Ishikawa (cell line): ENCODE results near the gene TBC1D14.

Source experiments
- CEBPB ChIP-seq: IDR thresholded peaks from 2 replicates; pipeline ENCODE4 v1.6.1; 2012
- CREB1 ChIP-seq: IDR thresholded peaks from 2 replicates; pipeline ENCODE4 v1.6.1; 2012; ENCODE audit warnings: low read depth
- EGR1 ChIP-seq: IDR thresholded peaks from 2 replicates; pipeline ENCODE4 v1.6.1; 2012
- FOXM1 ChIP-seq: IDR thresholded peaks from 2 replicates; pipeline ENCODE4 v1.6.1; 2012; ENCODE audit warnings: low read depth, borderline replicate concordance
- NFIC ChIP-seq: IDR thresholded peaks from 2 replicates; pipeline ENCODE4 v1.6.1; 2012
- RAD21 ChIP-seq: IDR thresholded peaks from 2 replicates; pipeline ENCODE4 v1.6.1; 2012; ENCODE audit warnings: low read depth
- TAF1 ChIP-seq: IDR thresholded peaks from 2 replicates; pipeline ENCODE4 v1.6.1; 2012; ENCODE audit warnings: low read depth, mild to moderate bottlenecking
- TCF12 ChIP-seq: IDR thresholded peaks from 2 replicates; pipeline ENCODE4 v1.6.1; 2012; ENCODE audit warnings: low read depth
- TEAD4 ChIP-seq: IDR thresholded peaks from 2 replicates; pipeline ENCODE4 v1.6.1; 2012
- YY1 ChIP-seq: IDR thresholded peaks from 2 replicates; pipeline ENCODE4 v1.6.1; 2012; ENCODE audit warnings: low read depth
- ZBTB7A ChIP-seq: IDR thresholded peaks from 2 replicates; pipeline ENCODE4 v1.6.1; 2012; ENCODE audit warnings: low read depth
- TF ChIP-seq, protein P1 (sequence below): IDR thresholded peaks from 2 replicates; pipeline ENCODE4 v1.6.1; 2012
- TF ChIP-seq, protein P2 (sequence below): IDR thresholded peaks from 2 replicates; pipeline ENCODE4 v1.6.1; 2012
- TF ChIP-seq, protein P3 (sequence below): IDR thresholded peaks from 2 replicates; pipeline ENCODE4 v1.6.1; 2012; ENCODE audit warnings: low read depth, mild to moderate bottlenecking

The TBC1D14 gene

DNA sequence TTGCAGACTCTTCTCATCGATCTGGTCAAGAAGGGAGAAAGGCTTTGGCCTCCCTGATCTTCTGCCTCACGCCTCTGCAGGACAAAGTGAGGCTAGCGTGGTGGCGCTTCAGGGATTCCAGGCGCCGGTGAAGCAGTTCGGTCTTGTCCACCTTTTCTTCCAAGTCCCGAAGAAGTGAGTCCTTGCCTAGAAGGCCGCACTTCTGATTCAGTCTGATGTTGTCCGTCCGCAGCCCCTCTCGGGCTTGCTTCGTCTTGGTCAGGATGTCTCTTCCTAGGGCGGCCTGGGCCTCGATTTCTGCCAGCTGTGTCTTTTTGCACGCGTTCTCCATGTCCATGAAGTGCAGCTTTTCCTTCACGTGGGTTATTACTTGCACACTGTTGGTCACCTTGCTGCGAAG, 131.6 kb downstream of the TBC1D14 start:
- TF ChIP-seq, protein P1, sequence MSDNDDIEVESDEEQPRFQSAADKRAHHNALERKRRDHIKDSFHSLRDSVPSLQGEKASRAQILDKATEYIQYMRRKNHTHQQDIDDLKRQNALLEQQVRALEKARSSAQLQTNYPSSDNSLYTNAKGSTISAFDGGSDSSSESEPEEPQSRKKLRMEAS = no peak
- TF ChIP-seq RAD21 (no peak), YY1 (no peak), NFIC (no peak), FOXM1 (no peak), TAF1 (no peak), TCF12 (no peak), TEAD4 (no peak), EGR1 (no peak), CREB1 (no peak)
- TF ChIP-seq, protein P2, sequence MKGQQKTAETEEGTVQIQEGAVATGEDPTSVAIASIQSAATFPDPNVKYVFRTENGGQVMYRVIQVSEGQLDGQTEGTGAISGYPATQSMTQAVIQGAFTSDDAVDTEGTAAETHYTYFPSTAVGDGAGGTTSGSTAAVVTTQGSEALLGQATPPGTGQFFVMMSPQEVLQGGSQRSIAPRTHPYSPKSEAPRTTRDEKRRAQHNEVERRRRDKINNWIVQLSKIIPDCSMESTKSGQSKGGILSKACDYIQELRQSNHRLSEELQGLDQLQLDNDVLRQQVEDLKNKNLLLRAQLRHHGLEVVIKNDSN = no peak

DNA sequence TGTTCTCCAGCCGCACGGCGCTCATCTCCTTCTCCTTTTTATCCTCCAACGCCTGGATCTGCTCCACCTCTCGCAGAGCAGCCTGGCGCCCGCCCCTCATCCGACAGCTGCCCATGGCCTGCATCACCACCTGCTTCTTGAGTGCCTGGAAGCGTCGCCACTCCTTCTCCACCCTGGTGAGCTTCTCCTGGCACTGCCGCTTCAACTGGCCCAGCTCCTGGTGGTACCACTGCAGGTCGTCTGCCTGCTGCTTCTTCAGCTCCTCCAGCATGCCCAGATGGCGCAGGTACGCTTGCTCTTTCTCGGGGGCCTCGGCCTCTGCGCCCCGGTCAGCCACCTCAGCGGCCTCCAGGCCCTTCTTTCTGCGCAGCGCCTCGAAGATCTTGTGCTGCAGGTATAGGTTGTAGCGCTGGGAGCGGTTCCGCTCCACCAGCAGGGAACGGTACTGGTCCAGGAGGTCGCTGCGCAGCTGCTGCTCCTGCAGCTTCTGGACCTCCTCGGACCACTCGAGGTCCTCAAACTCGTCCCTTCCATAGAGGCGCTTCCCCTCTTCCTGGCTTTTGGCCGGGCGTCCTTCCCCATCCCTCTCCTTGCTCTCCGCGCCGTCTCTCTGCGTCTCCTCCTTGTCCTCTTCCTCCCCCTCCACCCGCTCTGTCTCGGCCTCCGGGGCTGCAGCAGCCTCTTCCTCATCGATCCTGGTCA, 132.3 kb downstream of the TBC1D14 start:
- no peak for TF ChIP-seq FOXM1

DNA sequence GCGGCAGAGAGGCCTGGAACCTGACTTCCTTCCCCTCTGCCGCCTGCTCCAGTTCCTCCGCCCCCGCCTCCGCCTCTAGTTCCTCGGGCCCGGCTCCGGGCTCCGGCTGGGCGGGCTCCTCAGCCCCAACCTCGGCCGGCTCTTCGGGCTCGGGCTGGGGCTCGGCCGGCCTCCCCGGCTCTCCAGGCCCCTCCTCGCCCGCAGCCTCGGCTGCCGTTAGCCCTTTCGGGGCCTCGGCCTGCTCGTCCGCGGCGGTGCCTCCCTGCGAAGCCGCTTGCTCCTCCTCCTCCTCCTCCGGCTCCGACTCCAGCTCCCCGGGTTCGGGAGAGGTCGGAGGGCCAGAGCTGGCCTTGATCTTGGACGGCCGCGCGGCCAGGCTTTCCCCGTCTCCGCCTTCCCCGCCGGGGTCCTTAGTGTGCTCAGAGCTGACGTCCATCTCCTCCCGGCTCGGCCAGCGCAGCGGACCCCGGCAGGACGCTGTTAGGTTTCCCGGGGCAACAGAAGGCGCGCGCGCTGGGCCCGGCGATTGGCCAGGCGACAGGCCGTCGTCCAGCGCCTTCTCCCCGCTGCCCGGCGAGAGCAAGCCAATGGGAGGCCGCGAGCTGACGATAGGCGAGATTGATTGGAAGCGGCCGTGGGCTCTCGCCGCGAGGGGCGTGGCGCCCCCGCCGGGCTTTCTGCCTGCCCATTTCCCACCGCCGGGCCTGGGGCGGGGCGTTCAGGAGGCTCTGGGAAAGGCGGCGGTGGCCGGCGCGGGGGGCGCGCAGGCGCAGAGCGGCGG, 133.1 kb downstream of the TBC1D14 start:
- TF ChIP-seq YY1 (no peak), ZBTB7A (peak; percentile 62; the same call in 1 of the 2 replicates), TAF1 (no peak), EGR1 (peak; percentile 70)
- TF ChIP-seq, protein P3, sequence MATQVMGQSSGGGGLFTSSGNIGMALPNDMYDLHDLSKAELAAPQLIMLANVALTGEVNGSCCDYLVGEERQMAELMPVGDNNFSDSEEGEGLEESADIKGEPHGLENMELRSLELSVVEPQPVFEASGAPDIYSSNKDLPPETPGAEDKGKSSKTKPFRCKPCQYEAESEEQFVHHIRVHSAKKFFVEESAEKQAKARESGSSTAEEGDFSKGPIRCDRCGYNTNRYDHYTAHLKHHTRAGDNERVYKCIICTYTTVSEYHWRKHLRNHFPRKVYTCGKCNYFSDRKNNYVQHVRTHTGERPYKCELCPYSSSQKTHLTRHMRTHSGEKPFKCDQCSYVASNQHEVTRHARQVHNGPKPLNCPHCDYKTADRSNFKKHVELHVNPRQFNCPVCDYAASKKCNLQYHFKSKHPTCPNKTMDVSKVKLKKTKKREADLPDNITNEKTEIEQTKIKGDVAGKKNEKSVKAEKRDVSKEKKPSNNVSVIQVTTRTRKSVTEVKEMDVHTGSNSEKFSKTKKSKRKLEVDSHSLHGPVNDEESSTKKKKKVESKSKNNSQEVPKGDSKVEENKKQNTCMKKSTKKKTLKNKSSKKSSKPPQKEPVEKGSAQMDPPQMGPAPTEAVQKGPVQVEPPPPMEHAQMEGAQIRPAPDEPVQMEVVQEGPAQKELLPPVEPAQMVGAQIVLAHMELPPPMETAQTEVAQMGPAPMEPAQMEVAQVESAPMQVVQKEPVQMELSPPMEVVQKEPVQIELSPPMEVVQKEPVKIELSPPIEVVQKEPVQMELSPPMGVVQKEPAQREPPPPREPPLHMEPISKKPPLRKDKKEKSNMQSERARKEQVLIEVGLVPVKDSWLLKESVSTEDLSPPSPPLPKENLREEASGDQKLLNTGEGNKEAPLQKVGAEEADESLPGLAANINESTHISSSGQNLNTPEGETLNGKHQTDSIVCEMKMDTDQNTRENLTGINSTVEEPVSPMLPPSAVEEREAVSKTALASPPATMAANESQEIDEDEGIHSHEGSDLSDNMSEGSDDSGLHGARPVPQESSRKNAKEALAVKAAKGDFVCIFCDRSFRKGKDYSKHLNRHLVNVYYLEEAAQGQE = no peak
- TF ChIP-seq, protein P1 = peak; percentile 71

DNA sequence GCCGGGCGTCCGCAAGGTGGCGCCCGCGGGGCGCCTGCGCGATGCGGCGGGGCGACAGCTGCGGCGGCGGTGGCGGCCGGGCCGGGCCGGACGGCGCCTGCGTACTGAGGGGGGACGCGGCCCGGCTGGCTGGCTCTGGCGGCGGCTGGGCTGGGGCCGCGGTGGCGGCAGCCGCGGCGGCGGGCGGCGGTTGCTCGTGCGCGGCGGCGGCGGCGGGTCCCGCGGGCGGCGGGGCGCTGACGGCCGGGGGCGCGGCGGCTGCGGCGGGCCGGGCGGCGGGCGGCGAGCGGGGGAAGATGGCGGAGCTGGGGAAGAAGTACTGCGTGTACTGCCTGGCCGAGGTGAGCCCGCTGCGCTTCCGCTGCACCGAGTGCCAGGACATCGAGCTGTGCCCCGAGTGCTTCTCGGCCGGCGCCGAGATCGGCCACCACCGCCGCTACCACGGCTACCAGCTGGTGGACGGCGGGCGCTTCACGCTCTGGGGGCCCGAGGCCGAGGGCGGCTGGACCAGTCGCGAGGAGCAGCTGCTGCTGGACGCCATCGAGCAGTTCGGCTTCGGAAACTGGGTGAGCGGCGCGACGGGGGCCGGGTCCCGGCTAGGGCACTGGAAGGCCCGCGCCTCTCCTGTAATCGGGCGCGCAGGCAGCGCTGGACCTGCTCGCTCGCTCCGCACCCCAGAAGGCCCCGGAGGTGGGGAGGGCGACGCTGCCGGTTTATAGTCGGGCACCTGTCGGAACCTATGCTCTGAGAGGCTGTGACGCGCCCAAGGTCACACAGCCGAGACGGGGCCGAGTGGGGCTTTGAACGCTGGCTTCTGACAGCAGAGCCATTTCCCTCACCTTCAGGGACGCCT, 133.9 kb downstream of the TBC1D14 start, which contains the start of gene TADA2B:
Gene TADA2B, plus strand, starts transcription at position 89 of the 853 bp plus-strand sequence. Its CDS starts 208 bp downstream, at position 297.
- TF ChIP-seq CEBPB (no peak), TEAD4 (no peak), CREB1 (no peak), YY1 (peak; percentile 84)
- TF ChIP-seq, protein P3 = 0 out of 2 replicates have a peak, but pooled peaks have one; percentile 11

DNA sequence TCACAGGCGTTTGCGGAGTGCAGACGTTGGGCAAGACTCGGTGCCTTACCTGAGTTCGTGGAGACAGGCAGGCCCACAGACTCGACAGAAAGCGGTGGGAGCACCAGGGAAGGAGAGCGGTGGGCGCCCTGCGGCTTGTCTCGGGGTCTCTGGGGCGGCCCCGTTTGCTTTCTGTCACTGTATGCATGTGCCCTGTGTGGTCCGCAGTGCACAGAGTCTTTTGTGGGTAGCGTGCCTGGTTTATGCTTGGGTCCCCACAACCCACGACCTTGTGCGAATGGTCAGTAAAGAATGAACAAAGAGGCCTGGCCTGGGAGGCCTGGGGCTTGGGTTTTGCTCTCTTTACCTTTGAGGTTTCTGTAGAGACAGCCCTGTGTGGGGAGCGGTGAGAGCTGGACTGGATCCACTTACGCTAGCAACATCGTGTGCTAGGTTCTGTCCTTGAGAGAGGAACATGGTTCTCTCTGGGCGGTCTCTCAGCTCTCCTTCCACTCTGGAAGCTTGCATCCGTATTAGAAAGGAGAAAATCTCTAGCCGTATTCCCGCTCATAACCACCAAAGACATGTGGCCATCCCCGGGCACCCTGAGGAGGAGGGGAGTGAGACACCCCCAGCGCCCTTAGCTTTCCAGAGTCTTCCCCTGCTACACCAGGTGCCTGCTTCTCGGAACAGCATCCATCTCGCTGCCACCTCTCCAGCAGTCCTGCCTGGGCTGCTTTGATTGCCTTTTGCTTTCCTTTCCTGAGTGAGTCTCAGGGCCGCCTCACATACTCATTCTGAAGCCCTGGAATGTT, 134.7 kb downstream of the TBC1D14 start:
- TF ChIP-seq RAD21 (no peak), NFIC (no peak), TCF12 (no peak)

DNA sequence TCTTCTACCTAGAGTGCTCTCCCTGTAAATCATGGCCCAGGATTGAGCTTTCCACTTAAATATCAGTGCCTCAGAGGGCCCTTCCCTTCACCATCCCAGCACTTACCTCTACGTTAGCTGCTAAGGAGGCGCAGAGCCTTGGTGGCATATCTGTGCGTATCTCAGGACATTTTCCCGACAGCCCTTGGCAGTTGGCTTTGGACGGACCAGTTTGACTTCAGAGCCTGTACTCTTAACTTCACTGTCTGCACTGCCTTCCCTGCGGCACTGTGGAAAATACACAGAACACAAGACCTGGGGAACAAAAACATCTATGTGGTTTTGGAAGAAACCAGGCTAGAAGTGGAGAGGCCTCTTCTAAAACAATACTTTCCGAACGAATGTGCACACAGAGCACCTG, 135.9 kb downstream of the TBC1D14 start:
- TF ChIP-seq CEBPB = no peak
- TF ChIP-seq EGR1 = no peak
- no peak for TF ChIP-seq FOXM1
